ENCODE results near the gene MBP. TPM values are rescaled to one million over a fixed set of nuclear protein-coding genes. Genes with fewer than 3 reads are reported as not detected.
A peak's percentile ranks its signal among the peaks of the same experiment; 100 is the strongest.

The MBP gene
- total RNA-seq, 1 donor from 2014 or later = 3.2 TPM

GRCh38 chr18:77151033-77151771 is 18.6 kb upstream of the MBP start:
- no peak for DNase-seq (ENCODE audit: low read depth)

- DNase-seq (ENCODE audit: low read depth) = no peak
These were observed 18.0 kb upstream of the MBP start for GRCh38 chr18:77150588-77150987.

- no peak for DNase-seq (ENCODE audit: low read depth)
These were observed 15.7 kb upstream of the MBP start for GRCh38 chr18:77148289-77148688.

- no peak for DNase-seq (ENCODE audit: low read depth)
These were observed 14.9 kb upstream of the MBP start for GRCh38 chr18:77147418-77147852.

- DNase-seq (ENCODE audit: low read depth) = no peak
These were observed 13.9 kb upstream of the MBP start for GRCh38 chr18:77146249-77147080.

- DNase-seq (ENCODE audit: low read depth) = no peak
These were observed 12.8 kb upstream of the MBP start for GRCh38 chr18:77145364-77145901.

- peak; percentile 44 for DNase-seq (ENCODE audit: low read depth)
These were observed 12.0 kb upstream of the MBP start for GRCh38 chr18:77144451-77145118.

- DNase-seq (ENCODE audit: low read depth) = no peak
These were observed 11.5 kb upstream of the MBP start for GRCh38 chr18:77144046-77144445.

GRCh38 chr18:77143196-77143595 is 10.6 kb upstream of the MBP start:
- DNase-seq (ENCODE audit: low read depth) = no peak

- no peak for DNase-seq (ENCODE audit: low read depth)
These were observed 9.0 kb upstream of the MBP start for GRCh38 chr18:77141401-77142118.

GRCh38 chr18:77140439-77141109 is 8.0 kb upstream of the MBP start:
- no peak for DNase-seq (ENCODE audit: low read depth)

GRCh38 chr18:77140030-77140429 is 7.4 kb upstream of the MBP start:
- no peak for DNase-seq (ENCODE audit: low read depth)

- DNase-seq (ENCODE audit: low read depth) = no peak
These were observed 7.0 kb upstream of the MBP start for GRCh38 chr18:77139619-77140018.

- DNase-seq (ENCODE audit: low read depth) = no peak
These were observed 5.7 kb upstream of the MBP start for GRCh38 chr18:77138270-77138669.

GRCh38 chr18:77137851-77138250 is 5.3 kb upstream of the MBP start:
- DNase-seq (ENCODE audit: low read depth) = no peak

- DNase-seq (ENCODE audit: low read depth) = no peak
These were observed 4.5 kb upstream of the MBP start for GRCh38 chr18:77136871-77137665.

- DNase-seq (ENCODE audit: low read depth) = no peak
These were observed 3.6 kb upstream of the MBP start for GRCh38 chr18:77136076-77136718.

GRCh38 chr18:77135339-77136075 is 2.9 kb upstream of the MBP start:
- no peak for DNase-seq (ENCODE audit: low read depth)
